ENCODE results near the gene TTC33. TPM values are rescaled to one million over a fixed set of nuclear protein-coding genes. Genes with fewer than 3 reads are reported as not detected.

Gene TTC33
- total and polyA plus RNA-seq, 2 of the 13 experiments (the other 11 are each of a cell fraction or from before 2014, with no cell fraction given), result 4.5 to 20.0 TPM

DNA sequence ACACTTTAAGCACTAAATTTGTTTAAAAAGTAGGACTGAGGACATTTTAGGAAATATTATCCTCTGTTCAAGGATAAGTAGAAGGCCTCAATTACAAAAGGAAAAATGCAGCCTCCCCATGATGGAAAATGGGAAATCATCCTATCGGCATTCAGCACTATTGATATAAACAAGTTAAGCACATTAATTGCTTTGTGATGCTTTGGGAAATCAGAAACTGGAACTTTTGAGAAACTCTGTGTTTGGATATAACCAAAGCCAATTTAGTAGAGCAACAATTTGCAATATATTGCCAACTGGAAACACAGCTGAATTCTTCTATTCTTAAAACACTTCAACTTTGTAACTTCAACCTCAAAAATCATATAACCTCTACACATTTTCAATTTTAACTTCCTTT, 141.3 kb downstream of the TTC33 start (continued):
- no peak for TF ChIP-seq ZNF124 (CRISPR knock-in tag; IDR thresholded peaks at IDR 0.05)
- no peak for TF ChIP-seq PHB2 (IDR thresholded peaks at IDR 0.05; ENCODE audit: partially characterized antibody)
- TF ChIP-seq, protein P1, sequence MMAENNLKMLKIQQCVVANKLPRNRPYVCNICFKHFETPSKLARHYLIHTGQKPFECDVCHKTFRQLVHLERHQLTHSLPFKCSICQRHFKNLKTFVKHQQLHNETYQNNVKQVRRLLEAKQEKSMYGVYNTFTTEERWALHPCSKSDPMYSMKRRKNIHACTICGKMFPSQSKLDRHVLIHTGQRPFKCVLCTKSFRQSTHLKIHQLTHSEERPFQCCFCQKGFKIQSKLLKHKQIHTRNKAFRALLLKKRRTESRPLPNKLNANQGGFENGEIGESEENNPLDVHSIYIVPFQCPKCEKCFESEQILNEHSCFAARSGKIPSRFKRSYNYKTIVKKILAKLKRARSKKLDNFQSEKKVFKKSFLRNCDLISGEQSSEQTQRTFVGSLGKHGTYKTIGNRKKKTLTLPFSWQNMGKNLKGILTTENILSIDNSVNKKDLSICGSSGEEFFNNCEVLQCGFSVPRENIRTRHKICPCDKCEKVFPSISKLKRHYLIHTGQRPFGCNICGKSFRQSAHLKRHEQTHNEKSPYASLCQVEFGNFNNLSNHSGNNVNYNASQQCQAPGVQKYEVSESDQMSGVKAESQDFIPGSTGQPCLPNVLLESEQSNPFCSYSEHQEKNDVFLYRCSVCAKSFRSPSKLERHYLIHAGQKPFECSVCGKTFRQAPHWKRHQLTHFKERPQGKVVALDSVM (CRISPR knock-in tag; IDR thresholded peaks at IDR 0.05), result no peak

DNA sequence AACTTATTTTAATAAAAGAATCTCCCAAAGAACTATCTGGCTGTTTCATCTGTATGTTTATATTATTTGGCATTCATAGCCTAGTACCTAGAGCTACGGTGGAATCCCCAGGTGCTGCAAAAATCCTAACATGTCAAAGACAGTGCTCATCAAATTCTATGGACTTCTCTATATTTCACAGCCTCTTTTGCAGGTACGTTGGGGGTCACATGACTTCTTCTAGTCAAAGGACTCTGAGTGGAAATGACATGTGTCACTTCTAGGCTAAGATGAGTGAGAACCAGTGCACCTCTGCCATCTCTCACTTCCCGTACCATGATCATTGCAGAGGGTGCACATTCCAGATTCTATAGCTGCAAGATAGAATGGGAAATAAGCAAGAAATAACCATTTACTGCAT, 148.6 kb downstream of the TTC33 start:
- no peak overlapping the region for H3K9ac ChIP-seq (ENCODE audit: insufficient read depth, low read depth, low read length)
- BruUV-seq (replicated peaks), result no TSS peak
- no peak overlapping the region for H3K27ac ChIP-seq (ENCODE audit: extremely low read length, insufficient read depth, low read length)
- no peak overlapping the region for H2AFZ ChIP-seq (ENCODE audit: low read length)
- POLR2A ChIA-PET, result no interaction called here
- intact Hi-C loops (cut with micrococcal nuclease; ENCODE audit: unreplicated experiment), result no loop called here
- H3K9me3 ChIP-seq (ENCODE audit: low read length), result no peaks in the 10 kb centered on the region
- H3K79me2 ChIP-seq (ENCODE audit: insufficient read depth, low read length), result no peaks in the 10 kb centered on the region
- FAIRE-seq (no peak), ATAC-seq (no peak), DNase-seq (ENCODE audit: low spot score) (no peak)
- H3K4me2 ChIP-seq (ENCODE audit: low read depth, low read length), result no peak overlapping the region
- no peaks in the 10 kb centered on the region for H3K27me3 ChIP-seq (ENCODE audit: control insufficient read depth in 1 of 2, insufficient read depth in 2 of 2, low read length in 2 of 2)
- no peaks in the 10 kb centered on the region for H4K20me1 ChIP-seq (ENCODE audit: insufficient read depth, low read length)
- WGBS (ENCODE audit: low lambda C conversion rate), result 36% methylated on average over 3 of the region's 3 CpGs
- CTCF ChIA-PET (ENCODE audit: low intra/inter-chr PET ratio, low total read pairs), result no interaction called here
- no peaks in the 10 kb centered on the region for H3K4me1 ChIP-seq (ENCODE audit: insufficient read depth, low read length)
- H3K36me3 ChIP-seq (replicated peaks in 1 of 2; ENCODE audit: control insufficient read depth in 1 of 2, insufficient read depth in 2 of 2, low read length in 2 of 2), result no peaks in the 10 kb centered on the region
- in situ Hi-C loops (cut with HindIII; ENCODE audit: extremely low pct_ligation_motif_present, low pct_unique_long_range_greater_than_20kb), result no loop called here
- no peak for TF ChIP-seq MTA3 (CRISPR knock-in tag; IDR thresholded peaks at IDR 0.05)
- no peak for TF ChIP-seq ZSCAN21 (CRISPR knock-in tag; IDR thresholded peaks at IDR 0.05; ENCODE audit: borderline replicate concordance)
- TF ChIP-seq POLR2AphosphoS2 (IDR thresholded peaks at IDR 0.05; ENCODE audit: low read depth, low read length), result no peak
- TF ChIP-seq, protein P2, sequence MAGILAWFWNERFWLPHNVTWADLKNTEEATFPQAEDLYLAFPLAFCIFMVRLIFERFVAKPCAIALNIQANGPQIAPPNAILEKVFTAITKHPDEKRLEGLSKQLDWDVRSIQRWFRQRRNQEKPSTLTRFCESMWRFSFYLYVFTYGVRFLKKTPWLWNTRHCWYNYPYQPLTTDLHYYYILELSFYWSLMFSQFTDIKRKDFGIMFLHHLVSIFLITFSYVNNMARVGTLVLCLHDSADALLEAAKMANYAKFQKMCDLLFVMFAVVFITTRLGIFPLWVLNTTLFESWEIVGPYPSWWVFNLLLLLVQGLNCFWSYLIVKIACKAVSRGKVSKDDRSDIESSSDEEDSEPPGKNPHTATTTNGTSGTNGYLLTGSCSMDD (CRISPR knock-in tag; IDR thresholded peaks at IDR 0.05), result no peak
- TF ChIP-seq PRPF4 (IDR thresholded peaks at IDR 0.05; ENCODE audit: low read depth, low read length, poor library complexity, severe bottlenecking), result no peak
- TF ChIP-seq, protein P3, sequence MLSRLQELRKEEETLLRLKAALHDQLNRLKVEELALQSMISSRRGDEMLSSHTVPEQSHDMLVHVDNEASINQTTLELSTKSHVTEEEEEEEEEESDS (CRISPR knock-in tag; IDR thresholded peaks at IDR 0.05; ENCODE audit: borderline replicate concordance), result no peak
- no peak for TF ChIP-seq MEIS2 (CRISPR knock-in tag; IDR thresholded peaks at IDR 0.05)
- no peak for TF ChIP-seq ATF7 (IDR thresholded peaks at IDR 0.05)
- TF ChIP-seq ATF7 (CRISPR knock-in tag; IDR thresholded peaks at IDR 0.05), result no peak
- no peak overlapping the region for H3K4me3 ChIP-seq (replicated peaks in 1 of 3; ENCODE audit: insufficient read depth in 1 of 3, low read depth in 2 of 3, low read length in 3 of 3)
